ENCODE data around the gene IL12RB2.

Gene IL12RB2

GRCh38 chr1:67307251-67308060 lies at the start of gene IL12RB2:
Gene IL12RB2 (plus strand): TSS chr1:67307873. CDS start chr1:67320369, 12,496 bp downstream.
- peak in 1 of 2 experiments; percentile 41 for DNase-seq (ENCODE audit: low spot score in 2 of 2)
- Histone ChIP-seq H3K36me3 (replicated peaks) (no peaks in the 10 kb centered on the region), H3K4me1 (no peaks in the 10 kb centered on the region), H3K9me3 (no peaks in the 10 kb centered on the region), H3K4me3 (peak within 1 kb of the TSS; percentile 17), H3K27me3 (ENCODE audit: low read depth) (peaks cover 4% of the 10 kb centered on the region; the same call in 1 of the 2 replicates)
- in situ Hi-C loops (cut with MboI; ENCODE audit: low sequenced_read_pairs) = no loop called here

- H3K9me3 ChIP-seq = no peaks in the 10 kb centered on the region
- H3K4me1 ChIP-seq = peaks cover 5% of the 10 kb centered on the region
- in situ Hi-C loops (cut with MboI; ENCODE audit: low sequenced_read_pairs) = no loop called here
- H3K36me3 ChIP-seq (replicated peaks) = no peaks in the 10 kb centered on the region
- peak; percentile 66 to 73 for DNase-seq (ENCODE audit: low spot score in 2 of 2)
- no peaks in the 10 kb centered on the region for H3K27me3 ChIP-seq (ENCODE audit: low read depth)
- H3K4me3 ChIP-seq = no peak overlapping the region
These were observed 46.0 kb upstream of the IL12RB2 start for GRCh38 chr1:67261680-67262079.

- Histone ChIP-seq H3K27me3 (ENCODE audit: low read depth) (no peaks in the 10 kb centered on the region), H3K9me3 (no peaks in the 10 kb centered on the region), H3K4me1 (peaks cover 5% of the 10 kb centered on the region), H3K4me3 (no peak overlapping the region), H3K36me3 (replicated peaks) (no peaks in the 10 kb centered on the region)
- no peak for DNase-seq (ENCODE audit: low spot score in 2 of 2)
- in situ Hi-C loops (cut with MboI; ENCODE audit: low sequenced_read_pairs) = no loop called here
These were observed 44.9 kb upstream of the IL12RB2 start for GRCh38 chr1:67262735-67263134.

- Histone ChIP-seq H3K36me3 (replicated peaks) (no peaks in the 10 kb centered on the region), H3K4me3 (no peak overlapping the region), H3K4me1 (peaks cover 5% of the 10 kb centered on the region), H3K27me3 (ENCODE audit: low read depth) (no peaks in the 10 kb centered on the region), H3K9me3 (no peaks in the 10 kb centered on the region)
- in situ Hi-C loops (cut with MboI; ENCODE audit: low sequenced_read_pairs) = no loop called here
- no peak for DNase-seq (ENCODE audit: low spot score in 2 of 2)
These were observed 43.5 kb upstream of the IL12RB2 start for GRCh38 chr1:67264152-67264551.

- Histone ChIP-seq H3K36me3 (replicated peaks) (no peaks in the 10 kb centered on the region), H3K9me3 (no peaks in the 10 kb centered on the region), H3K4me1 (peaks cover 5% of the 10 kb centered on the region), H3K27me3 (ENCODE audit: low read depth) (no peaks in the 10 kb centered on the region), H3K4me3 (no peak overlapping the region)
- in situ Hi-C loops (cut with MboI; ENCODE audit: low sequenced_read_pairs) = no loop called here
- DNase-seq (ENCODE audit: low spot score in 2 of 2) = no peak
These were observed 42.8 kb upstream of the IL12RB2 start for GRCh38 chr1:67264899-67265298.

- Histone ChIP-seq H3K4me1 (no peaks in the 10 kb centered on the region), H3K9me3 (no peaks in the 10 kb centered on the region), H3K27me3 (ENCODE audit: low read depth) (no peaks in the 10 kb centered on the region), H3K36me3 (replicated peaks) (no peaks in the 10 kb centered on the region), H3K4me3 (no peak overlapping the region)
- in situ Hi-C loops (cut with MboI; ENCODE audit: low sequenced_read_pairs) = no loop called here
- no peak for DNase-seq (ENCODE audit: low spot score in 2 of 2)
These were observed 38.6 kb upstream of the IL12RB2 start for GRCh38 chr1:67269061-67269460.

- no peak overlapping the region for H3K4me3 ChIP-seq
- H3K36me3 ChIP-seq (replicated peaks) = no peaks in the 10 kb centered on the region
- in situ Hi-C loops (cut with MboI; ENCODE audit: low sequenced_read_pairs) = no loop called here
- H3K4me1 ChIP-seq = no peaks in the 10 kb centered on the region
- H3K9me3 ChIP-seq = no peaks in the 10 kb centered on the region
- H3K27me3 ChIP-seq (ENCODE audit: low read depth) = no peaks in the 10 kb centered on the region
- no peak for DNase-seq (ENCODE audit: low spot score in 2 of 2)
These were observed 37.1 kb upstream of the IL12RB2 start for GRCh38 chr1:67270541-67270940.

- H3K27me3 ChIP-seq (ENCODE audit: low read depth) = no peaks in the 10 kb centered on the region
- no peaks in the 10 kb centered on the region for H3K4me1 ChIP-seq
- peaks cover 3% of the 10 kb centered on the region; the same call in 1 of the 2 replicates for H3K9me3 ChIP-seq
- H3K4me3 ChIP-seq = no peak overlapping the region
- DNase-seq (ENCODE audit: low spot score in 2 of 2) = no peak
- no peaks in the 10 kb centered on the region for H3K36me3 ChIP-seq (replicated peaks)
- in situ Hi-C loops (cut with MboI; ENCODE audit: low sequenced_read_pairs) = no loop called here
These were observed 34.1 kb upstream of the IL12RB2 start for GRCh38 chr1:67273591-67273990.

GRCh38 chr1:67274623-67275325 lies 32.9 kb upstream of the IL12RB2 start:
- Histone ChIP-seq H3K4me1 (no peaks in the 10 kb centered on the region), H3K36me3 (replicated peaks) (no peaks in the 10 kb centered on the region), H3K9me3 (peaks cover 3% of the 10 kb centered on the region; the same call in 1 of the 2 replicates), H3K4me3 (no peak overlapping the region), H3K27me3 (ENCODE audit: low read depth) (no peaks in the 10 kb centered on the region)
- DNase-seq (ENCODE audit: low spot score in 2 of 2) = no peak
- in situ Hi-C loops (cut with MboI; ENCODE audit: low sequenced_read_pairs) = no loop called here

- no peak for DNase-seq (ENCODE audit: low spot score in 2 of 2)
- Histone ChIP-seq H3K4me3 (no peak overlapping the region), H3K36me3 (replicated peaks) (no peaks in the 10 kb centered on the region), H3K4me1 (no peaks in the 10 kb centered on the region), H3K9me3 (peaks cover 3% of the 10 kb centered on the region; the same call in 1 of the 2 replicates), H3K27me3 (ENCODE audit: low read depth) (no peaks in the 10 kb centered on the region)
- in situ Hi-C loops (cut with MboI; ENCODE audit: low sequenced_read_pairs) = no loop called here
These were observed 27.0 kb upstream of the IL12RB2 start for GRCh38 chr1:67280696-67281095.

- no peaks in the 10 kb centered on the region for H3K27me3 ChIP-seq (ENCODE audit: low read depth)
- in situ Hi-C loops (cut with MboI; ENCODE audit: low sequenced_read_pairs) = no loop called here
- peaks cover under 1% of the 10 kb centered on the region; the same call in 1 of the 2 replicates for H3K9me3 ChIP-seq
These were observed 26.4 kb upstream of the IL12RB2 start for GRCh38 chr1:67281244-67281643.

GRCh38 chr1:67285780-67286488 lies 21.7 kb upstream of the IL12RB2 start:
- H3K27me3 ChIP-seq (ENCODE audit: low read depth) = no peaks in the 10 kb centered on the region
- H3K4me3 ChIP-seq = no peak overlapping the region
- H3K4me1 ChIP-seq = no peaks in the 10 kb centered on the region
- H3K36me3 ChIP-seq (replicated peaks) = no peaks in the 10 kb centered on the region
- in situ Hi-C loops (cut with MboI; ENCODE audit: low sequenced_read_pairs) = no loop called here
- DNase-seq (ENCODE audit: low spot score in 2 of 2) = no peak
- H3K9me3 ChIP-seq = no peaks in the 10 kb centered on the region

More at GRCh38 chr1:67281244-67281643, 26.4 kb upstream of the IL12RB2 start:
- no peak for DNase-seq (ENCODE audit: low spot score in 2 of 2)
- Histone ChIP-seq H3K36me3 (replicated peaks) (no peaks in the 10 kb centered on the region), H3K4me3 (no peak overlapping the region), H3K4me1 (no peaks in the 10 kb centered on the region)

- no peaks in the 10 kb centered on the region for H3K36me3 ChIP-seq (replicated peaks)
- H3K9me3 ChIP-seq = no peaks in the 10 kb centered on the region
- no peak for DNase-seq (ENCODE audit: low spot score in 2 of 2)
- no peak overlapping the region for H3K4me3 ChIP-seq
- H3K27me3 ChIP-seq (ENCODE audit: low read depth) = no peaks in the 10 kb centered on the region
- in situ Hi-C loops (cut with MboI; ENCODE audit: low sequenced_read_pairs) = no loop called here
- H3K4me1 ChIP-seq = no peaks in the 10 kb centered on the region
These were observed 17.4 kb upstream of the IL12RB2 start for GRCh38 chr1:67290236-67290635.

All from HAP-1 (cell line).